Measurements from ENCODE around the gene LCE4A.
"Not testable (repeated sequence)": the region's sequence is repeated elsewhere in the genome, so short reads cannot be mapped to it uniquely, and the experiment has no call there.

LCE4A gene, protein sequence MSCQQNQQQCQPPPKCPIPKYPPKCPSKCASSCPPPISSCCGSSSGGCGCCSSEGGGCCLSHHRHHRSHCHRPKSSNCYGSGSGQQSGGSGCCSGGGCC

DNA sequence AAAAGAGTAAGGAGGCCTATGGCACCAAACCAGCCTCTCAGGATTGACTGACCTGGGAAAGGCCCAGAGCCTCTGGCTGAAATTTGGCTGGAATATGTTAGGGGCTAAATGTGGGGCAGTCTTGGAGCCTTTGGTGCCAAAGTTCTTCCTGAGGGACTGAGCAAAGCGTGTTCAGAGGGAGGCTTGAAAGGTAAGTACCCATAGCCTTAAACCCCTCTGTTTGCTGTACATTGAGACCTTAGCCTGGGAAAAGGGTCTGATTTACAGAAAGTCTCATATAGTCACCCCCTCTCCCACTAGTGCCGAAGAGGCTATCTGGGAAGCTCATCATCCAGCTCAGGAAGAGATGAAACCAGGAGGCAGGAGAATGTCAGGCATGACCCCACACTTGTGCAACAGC lies at the start of gene LCE4A:
LCE4A (plus strand) TSS at position 301 of the 400 bp plus-strand sequence. CDS start 916 bp downstream, outside the sequence.
- no peak for DNase-seq (ENCODE audit: low spot score)
- no peak for FAIRE-seq

DNA sequence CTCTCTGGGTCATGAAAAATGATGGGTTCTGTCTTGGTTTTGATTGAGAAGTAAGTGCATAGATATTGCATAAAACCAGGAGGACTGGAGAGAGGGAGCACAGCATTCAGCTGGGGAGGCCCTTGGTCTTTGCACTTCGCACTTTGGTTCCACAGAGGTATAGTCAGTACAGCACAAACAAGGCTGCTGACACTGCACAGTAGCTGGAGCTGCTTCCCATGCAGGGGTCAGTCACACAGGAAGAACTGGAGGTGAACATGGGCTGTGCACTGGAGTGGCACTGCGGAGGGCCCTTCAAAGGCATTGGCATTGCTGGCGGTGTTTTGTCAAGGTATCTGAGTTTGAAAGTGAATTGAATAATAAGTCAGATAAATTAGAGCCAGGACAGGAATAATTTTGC lies 49.3 kb upstream of the LCE4A start:
- FAIRE-seq = no peak
- no peak for DNase-seq (ENCODE audit: low spot score)

DNA sequence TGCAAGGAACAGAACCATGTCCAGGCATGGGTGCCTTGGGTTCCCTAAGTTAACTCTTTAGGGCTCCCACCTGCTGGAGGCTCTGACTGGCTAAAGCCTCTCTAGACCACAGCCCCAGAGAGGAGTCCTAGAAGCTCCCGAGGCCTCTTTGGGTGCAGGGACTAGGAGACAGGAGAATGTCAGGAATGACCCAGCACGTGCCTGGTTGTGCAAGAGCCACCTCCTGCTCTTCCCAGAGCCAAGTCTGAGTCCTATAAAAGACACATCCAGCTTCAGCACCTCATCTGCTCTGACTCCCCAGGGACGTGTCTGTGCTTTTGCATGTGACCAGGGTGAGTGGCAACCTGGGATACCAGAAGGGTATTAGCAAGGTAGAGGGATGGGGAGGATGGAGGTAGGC lies 44.9 kb upstream of the LCE4A start, which contains the start of gene LCE2D:
LCE2D (plus strand) TSS at position 283 of the 400 bp plus-strand sequence. CDS start 726 bp downstream, outside the sequence.
- no peak for DNase-seq (ENCODE audit: low spot score)
- no peak for FAIRE-seq

DNA sequence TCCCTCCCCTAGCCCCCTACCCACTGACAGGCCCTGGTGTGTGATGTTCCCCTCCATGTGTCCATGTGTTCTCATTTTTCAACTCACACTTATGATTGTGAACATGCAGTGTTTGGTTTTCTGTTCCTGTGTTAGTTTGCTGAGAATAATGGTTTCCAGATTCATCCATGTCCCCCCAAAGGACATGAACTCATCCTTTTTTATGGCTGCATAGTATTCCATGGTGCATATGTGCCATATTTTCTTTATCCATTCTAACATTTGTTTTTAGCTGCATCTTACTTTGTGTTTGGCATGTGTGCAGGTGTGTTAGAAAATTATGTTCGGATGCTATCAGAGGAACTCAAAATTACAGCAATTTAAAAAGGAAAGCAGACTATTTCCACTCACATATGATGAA lies 41.8 kb upstream of the LCE4A start:
- not testable (repeated sequence) for DNase-seq (ENCODE audit: low spot score); FAIRE-seq

DNA sequence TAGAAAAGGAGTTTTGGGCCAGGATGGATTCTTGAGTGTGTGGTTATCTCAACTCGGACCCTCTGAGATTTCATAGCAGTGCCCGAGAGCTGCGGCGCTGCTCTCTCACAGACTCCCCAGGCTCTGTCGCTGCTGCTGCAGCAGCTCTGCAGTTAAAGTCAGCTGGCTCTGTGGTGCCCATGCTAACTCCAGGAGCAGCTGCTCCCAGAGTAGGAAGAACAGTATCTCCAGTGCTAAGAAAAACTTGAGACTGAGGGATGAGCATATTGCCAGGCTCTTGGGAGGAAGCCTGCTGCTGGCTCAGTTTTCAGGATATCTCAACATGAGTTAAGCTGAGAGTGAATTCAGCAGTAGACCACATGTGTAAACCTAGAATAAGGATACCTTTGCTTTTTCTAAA lies 40.3 kb upstream of the LCE4A start:
- DNase-seq (ENCODE audit: low spot score) = no peak
- FAIRE-seq = no peak

DNA sequence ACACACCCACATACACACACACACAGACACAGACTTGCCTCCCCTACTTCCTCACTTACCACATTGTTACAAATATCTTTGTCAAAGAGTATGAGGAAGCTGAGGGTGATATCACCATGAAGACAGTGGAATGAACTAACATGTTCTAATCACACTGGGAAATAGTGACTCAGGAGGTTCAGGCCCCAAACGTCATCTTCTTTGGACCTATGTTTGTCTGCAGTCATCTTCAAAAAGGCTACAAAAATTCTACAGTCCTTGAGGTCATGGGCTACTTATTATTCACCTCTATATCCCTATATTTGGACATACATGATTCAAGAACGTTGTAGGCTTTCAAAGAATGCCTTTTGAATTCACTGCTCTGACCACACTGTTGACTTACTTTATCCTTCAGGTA lies 34.9 kb upstream of the LCE4A start:
- no peak for DNase-seq (ENCODE audit: low spot score)
- no peak for FAIRE-seq

DNA sequence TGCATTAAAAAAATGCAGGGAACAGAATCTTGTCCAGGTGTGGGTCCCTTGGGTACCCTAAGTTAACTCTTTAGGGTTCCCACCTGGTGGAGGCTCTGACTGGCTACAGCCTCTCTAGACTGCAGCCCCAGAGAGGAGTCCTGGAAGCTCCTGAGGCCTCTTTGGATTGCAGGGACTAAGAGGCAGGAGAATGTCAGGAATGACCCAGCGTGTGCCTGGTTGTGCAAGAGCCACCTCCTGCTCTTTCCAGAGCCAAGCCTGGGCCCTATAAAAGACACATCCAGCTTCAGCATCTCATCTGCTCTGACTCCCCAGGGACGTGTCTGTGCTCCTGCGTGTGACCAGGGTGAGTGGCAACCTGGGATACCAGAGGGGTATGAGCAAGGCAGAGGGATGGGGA lies 33.0 kb upstream of the LCE4A start, which contains the start of gene LCE2C:
LCE2C (plus strand) TSS at position 297 of the 400 bp plus-strand sequence. CDS start 737 bp downstream, outside the sequence.
- DNase-seq (ENCODE audit: low spot score); FAIRE-seq: not testable (repeated sequence)

DNA sequence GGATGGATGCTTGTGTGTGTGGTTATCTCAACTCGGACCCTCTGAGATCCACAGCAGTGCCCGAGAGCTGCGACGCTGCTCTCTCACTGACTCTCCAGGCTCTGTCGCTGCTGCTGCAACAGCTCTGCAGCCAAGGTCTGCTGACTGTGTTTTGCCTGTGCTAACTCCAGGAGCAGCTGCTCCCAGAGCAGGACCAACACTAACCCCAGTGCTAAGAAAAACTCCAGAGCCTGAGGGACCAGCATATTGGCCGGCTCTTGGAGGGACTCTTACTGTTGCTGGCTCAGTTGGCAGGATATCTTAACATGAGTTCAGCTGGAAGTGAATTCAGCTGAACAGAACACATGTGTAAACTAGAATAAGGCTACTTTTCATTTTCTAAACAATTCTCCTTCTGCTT lies 28.5 kb upstream of the LCE4A start:
- DNase-seq (ENCODE audit: low spot score) (no peak), FAIRE-seq (no peak)

DNA sequence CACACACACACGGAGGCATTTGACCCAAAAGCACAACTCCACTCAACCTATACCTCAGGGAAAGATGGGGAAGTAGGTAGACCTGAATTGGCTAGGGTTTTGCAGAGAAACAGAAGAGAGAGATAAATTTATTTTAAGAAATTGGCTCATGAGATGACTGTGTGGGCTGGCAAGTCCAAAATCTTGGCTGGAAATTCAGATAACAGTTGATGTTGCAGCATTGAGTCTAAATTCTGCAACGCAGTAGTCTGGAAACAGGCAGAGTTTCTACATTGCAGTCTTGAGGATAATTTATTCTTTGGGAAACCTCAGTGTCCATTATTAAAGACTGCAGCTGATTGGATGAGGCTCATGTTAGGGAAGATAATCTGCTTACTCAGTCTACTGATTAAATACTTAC lies 26.3 kb upstream of the LCE4A start:
- DNase-seq (ENCODE audit: low spot score) (no peak), FAIRE-seq (no peak)

DNA sequence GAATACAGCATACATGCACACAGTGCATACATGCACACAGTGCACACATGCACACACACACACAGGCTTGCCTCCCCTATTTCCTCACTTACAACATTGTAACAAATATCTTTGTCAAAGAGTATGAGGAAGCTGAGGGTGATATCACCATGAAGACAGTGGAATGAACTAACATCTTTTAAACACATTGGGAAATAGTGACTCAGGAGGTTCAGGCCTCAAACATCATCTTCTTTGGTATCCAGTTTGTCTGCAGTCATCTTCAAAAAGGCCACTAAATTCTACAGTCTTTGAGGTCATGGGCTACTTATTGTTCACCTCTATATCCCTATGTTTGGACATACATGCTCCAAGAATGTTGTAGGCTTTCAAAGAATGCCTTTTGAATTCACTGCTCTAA lies 24.1 kb upstream of the LCE4A start:
- FAIRE-seq (no peak), DNase-seq (ENCODE audit: low spot score) (no peak)

DNA sequence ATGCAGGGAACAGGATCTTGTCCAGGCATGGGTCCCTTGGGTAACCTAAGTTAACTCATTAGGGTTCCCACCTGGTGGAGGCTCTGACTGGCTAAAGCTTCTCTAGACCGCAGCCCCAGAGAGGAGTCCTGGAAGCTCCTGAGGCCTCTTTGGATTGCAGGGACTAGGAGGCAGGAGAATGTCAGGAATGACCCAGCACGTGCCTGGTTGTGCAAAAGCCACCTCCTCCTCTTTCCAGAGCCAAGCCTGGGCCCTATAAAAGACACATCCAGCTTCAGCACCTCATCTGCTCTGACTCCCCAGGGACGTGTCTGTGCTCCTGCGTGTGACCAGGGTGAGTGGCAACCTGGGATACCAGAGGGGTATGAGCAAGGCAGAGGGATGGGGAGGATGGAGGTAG lies 22.1 kb upstream of the LCE4A start, which contains the start of gene LCE2B:
LCE2B (plus strand) TSS at position 301 of the 400 bp plus-strand sequence. CDS start 721 bp downstream, outside the sequence.
- not testable (repeated sequence) for FAIRE-seq; DNase-seq (ENCODE audit: low spot score)

DNA sequence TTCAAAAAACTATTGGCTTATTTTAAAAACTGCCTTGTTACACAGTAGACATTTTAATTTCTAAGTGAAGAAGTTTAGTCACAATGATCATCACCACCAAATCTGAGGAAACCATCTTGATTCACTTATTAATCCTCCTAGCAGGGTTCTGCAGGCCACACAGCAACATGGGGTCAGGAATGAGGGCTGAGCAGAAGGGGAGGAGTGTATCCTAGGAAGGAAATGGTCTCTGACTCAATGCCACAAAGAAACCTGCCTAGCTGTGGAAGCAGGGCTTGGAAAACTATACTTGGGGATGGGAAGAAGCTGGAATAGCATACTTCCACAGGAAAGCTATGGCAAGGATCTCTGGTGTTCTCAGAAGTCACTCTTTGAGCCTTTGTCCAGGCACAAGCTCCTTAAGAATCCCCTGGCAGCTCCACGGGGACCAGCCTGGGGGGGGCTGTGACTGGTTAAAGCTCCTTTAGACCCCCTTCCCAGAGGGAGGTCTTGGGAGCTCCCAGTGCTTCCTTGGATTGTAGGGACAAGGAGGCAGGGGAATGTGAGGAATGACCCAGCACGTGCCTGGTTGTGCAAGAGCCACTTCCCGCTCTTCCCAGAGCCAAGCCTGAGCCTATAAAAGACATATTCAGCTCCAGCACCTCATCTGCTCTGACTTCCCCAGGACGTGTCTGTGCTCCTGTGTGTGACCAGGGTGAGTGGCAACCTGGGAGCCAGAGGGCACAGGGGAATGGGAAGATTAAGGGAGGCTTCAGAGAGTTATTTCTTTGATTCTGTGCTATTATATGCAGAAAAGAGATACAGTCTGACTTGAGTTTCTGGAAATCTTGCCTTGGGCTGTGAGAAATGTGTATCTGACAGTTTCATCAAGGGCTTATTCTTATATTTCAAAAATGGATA lies 10.0 kb upstream of the LCE4A start, which contains the start of gene LCE2A:
LCE2A (plus strand) TSS at position 645 of the 900 bp plus-strand sequence. CDS start 557 bp downstream, outside the sequence.
- FAIRE-seq = no peak

DNA sequence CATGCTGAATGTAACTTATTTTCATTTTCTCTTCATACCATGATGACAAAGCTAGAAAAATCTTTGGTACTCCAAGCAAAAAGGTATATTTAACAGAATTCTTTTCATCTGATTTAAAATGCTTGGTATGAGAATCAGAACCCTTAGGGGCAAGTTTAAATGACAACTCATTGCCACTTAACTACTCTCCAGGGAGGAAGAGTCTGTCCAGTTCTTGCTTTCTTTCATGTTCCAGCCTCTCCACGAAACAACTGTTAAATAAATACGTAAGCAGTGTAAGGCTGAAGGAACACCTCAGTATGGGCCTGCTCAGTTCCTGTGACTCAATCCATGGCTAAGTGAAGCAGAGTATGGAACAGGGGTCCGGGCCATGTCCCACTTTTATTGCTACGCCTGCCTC lies 8.2 kb upstream of the LCE4A start:
- DNase-seq (ENCODE audit: low spot score) (no peak), FAIRE-seq (no peak)

More for the DNA sequence above, 10.0 kb upstream of the LCE4A start, which contains the start of gene LCE2A:
- DNase-seq (ENCODE audit: low spot score) = no peak

DNA sequence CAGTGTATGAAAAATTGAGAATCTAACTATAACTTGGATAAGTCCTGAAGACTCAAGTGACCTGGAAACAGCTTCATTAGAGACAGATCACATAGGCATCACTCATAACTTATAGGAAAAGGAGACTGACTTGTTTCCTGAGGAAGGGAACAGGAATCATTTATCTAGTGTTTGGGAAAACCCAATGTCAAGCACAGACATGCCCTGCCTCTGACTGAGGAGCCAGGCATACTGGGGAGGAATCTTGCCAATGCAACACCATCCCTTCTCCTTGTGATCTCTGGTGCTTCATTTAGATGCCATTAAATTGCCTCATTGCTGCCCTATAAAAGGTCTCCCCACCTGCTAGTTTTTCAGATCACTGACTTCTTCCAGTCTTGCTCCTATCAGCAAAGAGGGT lies 10.3 kb downstream of the LCE4A start:
- no peak for FAIRE-seq

DNA sequence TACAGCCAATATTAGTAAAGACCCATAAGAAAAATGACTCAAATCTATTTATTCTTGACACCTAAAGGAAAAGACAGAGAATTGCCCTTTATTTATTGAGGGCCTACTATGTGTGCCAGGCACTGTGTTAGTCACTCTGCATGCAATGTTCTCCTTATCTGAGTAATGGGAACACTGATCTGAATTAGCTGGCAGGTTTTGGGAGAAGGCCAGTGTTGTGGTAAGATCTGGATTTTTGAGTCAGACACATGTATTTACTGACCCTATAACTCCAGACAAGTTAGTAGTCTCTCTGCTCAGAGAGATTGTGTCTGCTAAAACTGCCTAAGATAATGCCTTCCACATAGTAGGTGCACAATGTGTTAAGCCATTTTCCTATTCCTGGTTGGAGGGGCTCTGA lies 17.3 kb downstream of the LCE4A start:
- no peak for DNase-seq (ENCODE audit: low spot score)
- FAIRE-seq = no peak

More for the DNA sequence above, 10.3 kb downstream of the LCE4A start:
- no peak for DNase-seq (ENCODE audit: low spot score)

DNA sequence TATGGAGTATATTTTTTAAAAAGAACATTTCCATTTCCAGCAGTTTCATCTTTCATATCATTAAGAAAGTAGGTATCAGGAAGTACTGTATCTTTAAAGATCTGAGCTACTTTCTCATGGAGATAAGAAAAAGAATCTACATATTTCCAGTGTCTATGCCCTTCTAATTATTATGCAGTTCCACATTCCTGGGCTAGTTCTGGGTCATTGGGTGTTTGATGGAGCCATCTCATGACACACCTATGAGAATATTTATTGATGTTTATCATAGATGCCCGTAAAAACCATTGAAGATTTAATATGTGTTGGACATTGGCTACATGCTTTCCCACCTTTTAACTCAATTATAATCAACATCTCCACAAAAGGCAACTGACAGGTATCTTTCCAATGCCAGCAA lies 21.0 kb downstream of the LCE4A start:
- DNase-seq (ENCODE audit: low spot score) (no peak), FAIRE-seq (no peak)

DNA sequence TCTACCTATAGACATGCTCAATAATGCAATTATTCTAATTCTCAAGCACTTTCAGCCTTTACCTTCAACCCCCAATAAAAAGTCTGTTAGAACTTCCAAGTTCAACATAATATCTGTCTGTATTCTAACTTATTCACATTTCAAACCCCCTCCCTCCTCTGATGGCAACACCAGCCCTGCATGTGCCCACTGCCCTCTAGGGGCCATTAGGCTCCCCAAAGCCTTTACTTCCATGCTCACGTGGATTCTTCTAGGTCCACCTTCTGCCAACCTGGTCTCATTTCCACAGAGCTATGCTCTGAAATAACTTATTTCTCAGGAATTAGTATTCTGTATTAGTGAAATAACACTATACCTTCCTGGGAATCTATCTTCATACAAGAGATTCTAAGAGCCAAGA lies 27.7 kb downstream of the LCE4A start:
- FAIRE-seq (no peak), DNase-seq (ENCODE audit: low spot score) (no peak)

DNA sequence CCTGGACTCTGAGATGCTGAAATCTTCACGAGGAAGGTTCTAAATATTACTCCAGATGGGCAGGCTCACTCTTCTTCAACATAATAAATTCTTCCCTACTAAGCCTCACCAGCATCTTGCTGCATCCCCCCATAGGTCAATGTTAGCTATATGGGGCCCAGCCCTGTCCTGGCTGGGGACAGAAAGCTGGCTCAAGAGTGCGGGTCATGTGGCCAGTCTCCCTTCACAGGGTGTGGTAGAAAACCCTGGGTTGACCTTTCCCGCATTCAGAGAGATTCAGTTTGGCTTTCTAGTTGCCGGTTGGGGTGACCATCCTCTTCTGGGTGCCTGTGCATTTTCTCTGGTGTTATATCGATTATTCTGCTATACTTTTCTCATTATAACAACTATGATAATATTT lies 30.0 kb downstream of the LCE4A start:
- no peak for FAIRE-seq
- no peak for DNase-seq (ENCODE audit: low spot score)

DNA sequence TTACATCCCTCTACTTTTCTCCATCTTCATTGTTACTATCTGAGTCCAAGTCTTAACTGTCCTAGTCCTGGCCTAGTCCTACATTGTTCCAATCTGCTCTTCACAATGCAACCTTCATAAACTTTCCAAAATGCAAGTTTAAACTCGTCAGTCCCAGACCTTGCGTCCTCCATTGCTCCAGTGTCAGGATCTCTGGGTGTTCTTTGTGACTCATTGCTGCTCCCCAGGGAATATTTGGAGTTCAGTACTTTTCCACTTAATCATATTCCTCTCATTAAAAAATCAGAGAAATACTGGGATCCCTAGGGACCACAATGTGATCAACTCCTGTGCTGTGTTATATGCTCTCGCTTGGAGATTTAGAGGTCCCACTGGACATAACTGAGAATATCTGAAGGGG lies 31.9 kb downstream of the LCE4A start:
- FAIRE-seq = no peak
- DNase-seq (ENCODE audit: low spot score) = no peak

DNA sequence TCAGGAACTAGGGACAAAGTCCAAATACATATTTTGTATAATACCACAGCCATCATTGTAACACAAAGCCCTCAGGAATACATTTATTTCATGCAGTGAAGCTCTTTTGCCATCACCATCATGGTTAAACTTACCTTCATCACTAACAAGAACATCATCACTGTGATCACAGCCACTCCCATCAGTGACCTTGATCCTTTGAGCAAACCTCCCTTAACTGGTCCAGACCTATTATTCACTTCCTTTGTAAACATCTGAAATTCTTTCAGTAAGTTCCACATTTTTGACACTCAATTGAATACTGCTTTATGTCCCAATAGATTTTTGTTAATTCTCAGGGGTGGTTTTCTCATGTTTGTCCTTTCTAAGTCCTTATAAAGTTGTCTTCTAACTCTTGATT lies 33.7 kb downstream of the LCE4A start:
- FAIRE-seq (no peak), DNase-seq (ENCODE audit: low spot score) (no peak)

DNA sequence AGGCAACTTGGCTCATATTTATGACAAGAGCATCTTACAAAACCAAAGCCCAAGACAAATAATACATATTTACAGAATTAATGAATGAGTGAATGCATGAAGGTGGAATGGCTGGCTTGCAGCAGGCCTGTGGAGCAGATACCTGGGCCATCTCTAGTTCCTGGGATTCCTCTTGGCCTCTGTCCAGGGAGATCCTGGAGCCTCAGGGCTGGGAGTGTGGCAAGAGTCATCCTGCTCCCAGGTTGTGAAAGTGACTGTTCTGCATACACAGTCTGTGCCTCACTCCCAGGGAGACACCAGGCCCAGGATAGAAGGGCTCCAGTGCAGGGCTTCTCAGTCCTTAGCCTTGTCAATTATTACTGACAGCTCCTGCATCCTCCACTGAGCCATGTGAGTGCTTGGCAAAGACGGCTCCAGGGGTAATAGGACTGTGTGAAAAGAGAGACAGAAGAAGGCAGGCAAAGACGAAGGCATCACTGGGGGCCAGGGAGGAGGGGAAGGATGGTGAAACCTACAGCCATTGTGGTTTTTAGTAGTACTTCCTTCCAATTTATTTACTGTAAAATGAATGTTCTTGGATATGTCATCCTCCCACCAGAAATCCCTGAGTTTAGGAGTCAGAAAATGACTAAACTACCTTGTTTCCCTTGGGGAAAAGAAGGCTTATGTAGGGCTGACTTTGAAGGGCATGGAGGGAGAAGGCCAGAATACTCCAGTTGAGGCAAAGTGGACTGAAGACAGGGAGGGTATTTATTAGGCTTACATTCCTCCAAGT lies 35.6 kb downstream of the LCE4A start:
- FAIRE-seq (no peak), DNase-seq (ENCODE audit: low spot score) (no peak)

DNA sequence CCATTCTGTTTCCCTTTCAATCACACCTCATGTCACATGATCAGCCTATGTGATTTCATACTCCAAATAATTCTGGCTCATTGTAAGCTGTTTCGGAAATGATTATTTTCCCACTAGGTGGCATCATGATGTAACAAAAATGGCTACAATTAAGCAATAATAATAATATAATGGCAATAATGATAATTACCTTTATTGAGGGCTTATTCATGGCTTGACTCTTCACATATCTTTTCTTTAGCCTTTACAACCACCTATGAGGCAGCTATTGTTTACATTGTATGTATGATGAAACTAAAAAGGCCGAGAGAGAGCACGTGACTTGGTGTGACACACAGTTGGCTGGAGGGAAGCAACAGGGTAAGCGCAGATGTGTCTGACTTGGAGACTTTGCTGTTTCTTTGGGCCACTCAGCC lies 37.3 kb downstream of the LCE4A start:
- DNase-seq (ENCODE audit: low spot score) (no peak), FAIRE-seq (no peak)
